Panc1 (cell line): ENCODE results near the gene FAM163B. TPM values are rescaled to one million over a fixed set of nuclear protein-coding genes. Genes with fewer than 3 reads are reported as not detected.

ENCODE experiments used
- ATAC-seq: fragments of 200-7000 bp; cut with Tn5 transposase; 2 replicates; pipeline ENCODE4 v1.9.1; 2020; ENCODE audit warnings: mild to moderate bottlenecking, moderate library complexity
- BruUV-seq: library from RNA; stranded (reverse); fragments of 400-500 nt; replicated peaks from 2 replicates; lab custom pipeline; 2021; lab: Mats Ljungman, UMichigan
- CTCF ChIA-PET: fragments of 300-600 bp; sonication (Branson Sonifier 250); formaldehyde crosslinking; loops from one replicate; lab custom pipeline; 2022; ENCODE audit warnings: antibody characterized with exemption; lab: Charles Lee
- POLR2A ChIA-PET: fragments of 300-600 bp; sonication (Branson Sonifier 250); formaldehyde crosslinking; loops from one replicate; lab custom pipeline; 2022; ENCODE audit warnings: antibody characterized with exemption; lab: Charles Lee
- DNase-seq: peaks from one replicate; pipeline ENCODE4 v3.0.0-alpha.2; 2010; ENCODE audit warnings: low read depth, low spot score
- H3K27ac ChIP-seq: 2 replicates; pipeline ENCODE4 v1.5.1; 2011; ENCODE audit warnings: mild to moderate bottlenecking, low read length, inconsistent platforms
- H3K27me3 ChIP-seq: fragments of 200-500 bp; sonication (Bioruptor generic); 2 replicates; pipeline ENCODE4 v1.6.0; 2014; ENCODE audit warnings: low read length, inconsistent platforms; ENCODE audit not compliant: control insufficient read depth, insufficient read depth
- H3K36me3 ChIP-seq: fragments of 200-500 bp; sonication (Bioruptor generic); 2 replicates; pipeline ENCODE4 v1.5.1; 2014; ENCODE audit warnings: inconsistent platforms, mild to moderate bottlenecking, low read length, moderate library complexity; ENCODE audit not compliant: control insufficient read depth, insufficient read depth
- H3K4me1 ChIP-seq: 2 replicates; pipeline ENCODE4 v1.5.1; 2011; ENCODE audit warnings: inconsistent platforms, mild to moderate bottlenecking, low read length, moderate library complexity; ENCODE audit not compliant: control insufficient read depth, insufficient read depth
- H3K4me3 ChIP-seq, 2 experiments: 2 replicates each; pipeline ENCODE4 v1.5.1; 2011 to 2012; ENCODE audit warnings: low read depth in 2 of 2, low read length in 2 of 2, mild to moderate bottlenecking in 2 of 2, inconsistent platforms in 1 of 2, moderate library complexity in 1 of 2
- H3K9me3 ChIP-seq: fragments of 200-500 bp; sonication (Bioruptor generic); 2 replicates; pipeline ENCODE4 v1.5.1; 2014; ENCODE audit warnings: low read depth, mild to moderate bottlenecking, inconsistent platforms, low read length, moderate library complexity; ENCODE audit not compliant: control insufficient read depth, insufficient read depth
- POLR2AphosphoS5 ChIP-seq: IDR thresholded peaks from 2 replicates; pipeline ENCODE4 v1.6.1; 2012; ENCODE audit warnings: mild to moderate bottlenecking, low read depth, low read length, moderate library complexity
- SIN3A ChIP-seq: IDR thresholded peaks from 2 replicates; pipeline ENCODE4 v1.6.1; 2012; ENCODE audit warnings: low read depth, mild to moderate bottlenecking, low read length, moderate library complexity, borderline replicate concordance; ENCODE audit not compliant: insufficient read depth
- TCF7L2 ChIP-seq: IDR thresholded peaks from 2 replicates; pipeline ENCODE4 v1.6.1; 2011; ENCODE audit warnings: mild to moderate bottlenecking, low read depth, low read length, inconsistent platforms
- in situ Hi-C: cut with HindIII; loops from 2 replicates; pipeline ENCODE4 v1.10.0; 2016; ENCODE audit warnings: low sequenced_read_pairs, low pct_unique_long_range_greater_than_20kb
- intact Hi-C: fragments of 100-400 bp; cut with micrococcal nuclease; formaldehyde crosslinking; loops from one replicate; pipeline ENCODE4 v1.10.0; 2022; ENCODE audit not compliant: unreplicated experiment
- total RNA-seq: library from RNA; stranded (reverse); gene quantifications from one replicate; pipeline ENCODE4 v1.2.1, GENCODE V29; 2021; ENCODE audit not compliant: unreplicated experiment
- TF ChIP-seq, protein P1 (sequence below): fragments of 450-650 bp; IDR thresholded peaks from 2 replicates; pipeline ENCODE4 v1.5.1; 2017; ENCODE audit warnings: mild to moderate bottlenecking
- TF ChIP-seq, protein P2 (sequence below), 2 experiments: IDR thresholded peaks; 2 replicates each; pipeline ENCODE4 v1.6.1; 2011 to 2012; ENCODE audit warnings: low read depth in 2 of 2, control low read depth in 1 of 2, low read length in 1 of 2, mild to moderate bottlenecking in 1 of 2, moderate library complexity in 1 of 2; ENCODE audit not compliant: insufficient read depth in 1 of 2

Gene FAM163B
- total RNA-seq, 1 experiment from 2014 or later = not detected

DNA sequence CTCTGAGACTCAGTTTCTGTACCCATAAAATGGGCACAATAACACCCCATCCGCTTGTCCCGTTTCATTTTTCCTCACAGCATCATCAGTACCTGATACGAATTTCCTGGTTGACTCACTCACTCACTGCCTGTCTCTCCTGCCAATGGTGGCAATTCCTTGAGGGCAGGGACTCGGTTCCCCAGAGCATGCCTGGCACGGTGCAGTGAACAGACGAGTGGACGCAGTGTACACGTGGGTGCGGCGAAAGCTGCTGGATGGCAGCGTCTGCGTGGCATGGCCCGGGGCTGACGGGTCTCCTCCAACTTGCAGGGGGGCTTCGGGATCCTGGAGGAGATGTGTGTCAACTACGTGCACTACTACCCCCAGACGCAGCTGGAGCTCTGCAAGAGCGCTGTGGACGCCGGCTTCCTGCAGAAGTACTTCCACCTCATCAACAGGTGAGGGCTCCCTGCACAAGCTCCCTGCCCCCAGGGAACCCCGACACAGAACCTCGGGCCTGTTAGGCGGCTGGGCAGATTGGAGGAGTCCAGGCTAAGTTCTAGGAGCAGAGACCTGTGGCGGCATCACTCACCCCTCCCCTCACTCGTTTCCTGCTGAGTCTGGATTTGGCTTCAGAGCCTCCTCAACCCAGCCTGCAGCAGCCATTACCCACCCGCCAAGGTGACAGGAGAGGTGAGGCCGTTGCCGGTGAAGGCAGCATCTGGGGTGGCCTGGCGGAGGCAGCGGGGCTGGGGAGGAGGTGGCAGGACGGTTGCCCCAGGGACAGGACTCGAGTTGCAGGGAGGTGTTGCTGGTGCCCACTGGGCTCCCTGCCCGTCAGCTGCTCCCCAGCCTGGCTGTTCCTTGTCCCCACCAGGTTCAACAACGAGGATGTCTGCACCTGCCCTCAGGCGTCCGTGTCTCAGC is 47.3 kb upstream of the FAM163B start:
- intact Hi-C loops = no loop called here
- in situ Hi-C loops = no loop called here
- TF ChIP-seq, protein P1, sequence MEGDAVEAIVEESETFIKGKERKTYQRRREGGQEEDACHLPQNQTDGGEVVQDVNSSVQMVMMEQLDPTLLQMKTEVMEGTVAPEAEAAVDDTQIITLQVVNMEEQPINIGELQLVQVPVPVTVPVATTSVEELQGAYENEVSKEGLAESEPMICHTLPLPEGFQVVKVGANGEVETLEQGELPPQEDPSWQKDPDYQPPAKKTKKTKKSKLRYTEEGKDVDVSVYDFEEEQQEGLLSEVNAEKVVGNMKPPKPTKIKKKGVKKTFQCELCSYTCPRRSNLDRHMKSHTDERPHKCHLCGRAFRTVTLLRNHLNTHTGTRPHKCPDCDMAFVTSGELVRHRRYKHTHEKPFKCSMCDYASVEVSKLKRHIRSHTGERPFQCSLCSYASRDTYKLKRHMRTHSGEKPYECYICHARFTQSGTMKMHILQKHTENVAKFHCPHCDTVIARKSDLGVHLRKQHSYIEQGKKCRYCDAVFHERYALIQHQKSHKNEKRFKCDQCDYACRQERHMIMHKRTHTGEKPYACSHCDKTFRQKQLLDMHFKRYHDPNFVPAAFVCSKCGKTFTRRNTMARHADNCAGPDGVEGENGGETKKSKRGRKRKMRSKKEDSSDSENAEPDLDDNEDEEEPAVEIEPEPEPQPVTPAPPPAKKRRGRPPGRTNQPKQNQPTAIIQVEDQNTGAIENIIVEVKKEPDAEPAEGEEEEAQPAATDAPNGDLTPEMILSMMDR = no peak
- no peak for TF ChIP-seq POLR2AphosphoS5
- no peak for TF ChIP-seq TCF7L2
- TF ChIP-seq SIN3A = no peak
- TF ChIP-seq, protein P2, sequence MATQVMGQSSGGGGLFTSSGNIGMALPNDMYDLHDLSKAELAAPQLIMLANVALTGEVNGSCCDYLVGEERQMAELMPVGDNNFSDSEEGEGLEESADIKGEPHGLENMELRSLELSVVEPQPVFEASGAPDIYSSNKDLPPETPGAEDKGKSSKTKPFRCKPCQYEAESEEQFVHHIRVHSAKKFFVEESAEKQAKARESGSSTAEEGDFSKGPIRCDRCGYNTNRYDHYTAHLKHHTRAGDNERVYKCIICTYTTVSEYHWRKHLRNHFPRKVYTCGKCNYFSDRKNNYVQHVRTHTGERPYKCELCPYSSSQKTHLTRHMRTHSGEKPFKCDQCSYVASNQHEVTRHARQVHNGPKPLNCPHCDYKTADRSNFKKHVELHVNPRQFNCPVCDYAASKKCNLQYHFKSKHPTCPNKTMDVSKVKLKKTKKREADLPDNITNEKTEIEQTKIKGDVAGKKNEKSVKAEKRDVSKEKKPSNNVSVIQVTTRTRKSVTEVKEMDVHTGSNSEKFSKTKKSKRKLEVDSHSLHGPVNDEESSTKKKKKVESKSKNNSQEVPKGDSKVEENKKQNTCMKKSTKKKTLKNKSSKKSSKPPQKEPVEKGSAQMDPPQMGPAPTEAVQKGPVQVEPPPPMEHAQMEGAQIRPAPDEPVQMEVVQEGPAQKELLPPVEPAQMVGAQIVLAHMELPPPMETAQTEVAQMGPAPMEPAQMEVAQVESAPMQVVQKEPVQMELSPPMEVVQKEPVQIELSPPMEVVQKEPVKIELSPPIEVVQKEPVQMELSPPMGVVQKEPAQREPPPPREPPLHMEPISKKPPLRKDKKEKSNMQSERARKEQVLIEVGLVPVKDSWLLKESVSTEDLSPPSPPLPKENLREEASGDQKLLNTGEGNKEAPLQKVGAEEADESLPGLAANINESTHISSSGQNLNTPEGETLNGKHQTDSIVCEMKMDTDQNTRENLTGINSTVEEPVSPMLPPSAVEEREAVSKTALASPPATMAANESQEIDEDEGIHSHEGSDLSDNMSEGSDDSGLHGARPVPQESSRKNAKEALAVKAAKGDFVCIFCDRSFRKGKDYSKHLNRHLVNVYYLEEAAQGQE (IDR thresholded peaks at IDR 0.05; ENCODE audit: insufficient read depth in 1 of 2, low read depth in 2 of 2, low read length in 1 of 2) = no peak
- no peak for DNase-seq
- no TSS peak for BruUV-seq
- H3K4me3 ChIP-seq = no peak overlapping the region
- no peaks in the 10 kb centered on the region for H3K36me3 ChIP-seq
- no peaks in the 10 kb centered on the region for H3K4me1 ChIP-seq
- no peaks in the 10 kb centered on the region; the same call in 1 of the 2 replicates for H3K27me3 ChIP-seq
- POLR2A ChIA-PET = no interaction called here
- CTCF ChIA-PET = no interaction called here
- no peak overlapping the region for H3K27ac ChIP-seq
- no peak for ATAC-seq
- H3K9me3 ChIP-seq = no peaks in the 10 kb centered on the region

DNA sequence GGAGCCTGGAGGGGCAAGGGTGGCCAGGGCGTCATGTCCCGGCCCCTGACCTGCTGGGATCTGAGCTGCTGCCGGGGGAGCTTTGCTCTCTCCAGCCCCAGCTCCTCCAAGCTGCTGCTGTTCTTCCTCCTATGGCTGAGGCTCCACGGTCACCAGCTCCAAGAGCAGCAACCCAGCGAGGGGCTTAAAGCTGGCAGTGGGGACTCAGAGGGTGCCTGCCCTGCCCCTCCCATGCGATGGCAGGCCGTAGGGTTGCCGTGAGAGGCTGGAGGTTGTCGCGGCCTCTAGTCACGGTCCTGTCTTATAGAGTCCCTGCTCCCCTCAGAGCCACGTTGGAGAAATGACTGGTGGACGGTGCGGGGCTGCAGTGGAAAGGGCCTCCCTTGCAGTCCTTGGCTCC is 46.5 kb upstream of the FAM163B start:
- H3K36me3 ChIP-seq = no peaks in the 10 kb centered on the region
- intact Hi-C loops = no loop called here
- no peaks in the 10 kb centered on the region; the same call in 1 of the 2 replicates for H3K27me3 ChIP-seq
- in situ Hi-C loops = no loop called here
- TF ChIP-seq SIN3A (no peak), POLR2AphosphoS5 (no peak), TCF7L2 (no peak)
- TF ChIP-seq, protein P2 (IDR thresholded peaks at IDR 0.05; ENCODE audit: insufficient read depth in 1 of 2, low read depth in 2 of 2, low read length in 1 of 2) = no peak
- TF ChIP-seq, protein P1 = no peak
- H3K9me3 ChIP-seq = no peaks in the 10 kb centered on the region
- ChIA-PET CTCF (no interaction called here), POLR2A (no interaction called here)
- H3K4me3 ChIP-seq = no peak overlapping the region
- ATAC-seq = no peak
- no peak for DNase-seq
- BruUV-seq = no TSS peak
- no peaks in the 10 kb centered on the region for H3K4me1 ChIP-seq
- H3K27ac ChIP-seq = no peak overlapping the region
